GM12878 (cell line): ENCODE results near the gene EN1. TPM values are rescaled to one million over a fixed set of nuclear protein-coding genes. Genes with fewer than 3 reads are reported as not detected.

Source experiments
- ATAC-seq: fragments of 200-7000 bp; cut with Tn5 transposase; 3 replicates; pipeline ENCODE4 v1.9.1; 2020; ENCODE audit warnings: mild to moderate bottlenecking, moderate library complexity
- BruUV-seq: library from RNA; stranded (reverse); fragments of 400-500 nt; replicated peaks from 2 replicates; lab custom pipeline; 2021; lab: Mats Ljungman, UMichigan
- CTCF ChIA-PET: fragments of 300-600 bp; sonication (Branson Sonifier 250); formaldehyde crosslinking; extraction: SDS; loops from one replicate; lab custom pipeline; 2021; ENCODE audit warnings: inconsistent platforms; lab: Yijun Ruan, JAX
- POLR2A ChIA-PET: fragments of 350-600 bp; formaldehyde crosslinking; extraction: SDS; loops from one replicate; lab custom pipeline; 2021; ENCODE audit warnings: inconsistent platforms; lab: Charles Lee
- RAD21 ChIA-PET: fragments of 300-600 bp; sonication (Branson Sonifier 250); formaldehyde crosslinking; loops from one replicate; lab custom pipeline; 2023; ENCODE audit warnings: antibody characterized with exemption; ENCODE audit not compliant: unreplicated experiment; lab: Charles Lee
- SMC1A ChIA-PET: fragments of 300-600 bp; sonication (Branson Sonifier 250); formaldehyde crosslinking; loops from one replicate; lab custom pipeline; 2023; ENCODE audit not compliant: unreplicated experiment, uncharacterized antibody; lab: Charles Lee
- DNase-seq: peaks from one replicate; pipeline ENCODE4 v3.0.0-alpha.2; 2011; ENCODE audit warnings: low read depth, low spot score
- FAIRE-seq: peaks from 3 replicates; lab custom pipeline; 2011; peaks lifted over from hg19 to GRCh38; lab: Jason Lieb, UNC
- H2AFZ ChIP-seq: 2 replicates; pipeline ENCODE4 v1.6.0; 2011; ENCODE audit warnings: low read depth, low read length, control low read depth; ENCODE audit not compliant: control insufficient read depth
- H3K27ac ChIP-seq: 2 replicates; pipeline ENCODE4 v1.5.1; 2011; ENCODE audit warnings: control low read depth; ENCODE audit not compliant: control insufficient read depth, insufficient read depth
- H3K27me3 ChIP-seq, 2 experiments: replicated peaks in 1 of 2; 2 replicates each; pipeline versions ENCODE4 v1.6.0 to v1.6.1; 2011; ENCODE audit warnings: low read length in 1 of 2; ENCODE audit not compliant: control insufficient read depth in 2 of 2, insufficient read depth in 2 of 2
- H3K36me3 ChIP-seq, 2 experiments: 2 replicates each; pipeline ENCODE4 v1.5.1; 2011; ENCODE audit warnings: low read length in 1 of 2; ENCODE audit not compliant: control insufficient read depth in 2 of 2, insufficient read depth in 2 of 2
- H3K4me1 ChIP-seq: 2 replicates; pipeline ENCODE4 v1.6.1; 2011; ENCODE audit warnings: mild to moderate bottlenecking, low read length, moderate library complexity, mixed read lengths; ENCODE audit not compliant: control insufficient read depth, insufficient read depth
- H3K4me2 ChIP-seq: 2 replicates; pipeline ENCODE4 v1.6.0; 2011; ENCODE audit warnings: control low read depth; ENCODE audit not compliant: control insufficient read depth, insufficient read depth
- H3K4me3 ChIP-seq: fragments of 200-600 bp; sonication (generic); 2 replicates; pipeline ENCODE4 v1.5.1; 2016
- H3K79me2 ChIP-seq: 2 replicates; pipeline ENCODE4 v1.6.0; 2011; ENCODE audit warnings: low read length; ENCODE audit not compliant: control insufficient read depth, insufficient read depth
- H3K9ac ChIP-seq: 2 replicates; pipeline ENCODE4 v1.8.0; 2011; ENCODE audit warnings: low read length, control low read depth, mixed read lengths; ENCODE audit not compliant: control insufficient read depth, insufficient read depth
- H3K9me3 ChIP-seq: replicated peaks from 3 replicates; pipeline ENCODE4 v1.5.1; 2011; ENCODE audit warnings: mild to moderate bottlenecking, low read length; ENCODE audit not compliant: control insufficient read depth, insufficient read depth
- H4K20me1 ChIP-seq: 2 replicates; pipeline ENCODE4 v1.6.0; 2011; ENCODE audit not compliant: control insufficient read depth, insufficient read depth
- BRCA1 ChIP-seq: IDR thresholded peaks from 2 replicates; pipeline ENCODE4 v1.6.1; 2011; ENCODE audit warnings: low read depth, low read length, improper control_type of control experiment
- CHD4 ChIP-seq: fragments of 200-600 bp; sonication (generic); IDR thresholded peaks from 2 replicates; pipeline ENCODE4 v1.6.1; 2016; ENCODE audit warnings: mild to moderate bottlenecking
- CREB1 ChIP-seq: IDR thresholded peaks from 2 replicates; pipeline ENCODE4 v1.6.1; 2012; ENCODE audit warnings: low read depth, mild to moderate bottlenecking, inconsistent platforms
- CREM ChIP-seq: IDR thresholded peaks from 2 replicates; pipeline ENCODE4 v1.6.1; 2014; ENCODE audit warnings: antibody characterized with exemption, low read depth
- DPF2 ChIP-seq: fragments of 450-650 bp; IDR thresholded peaks from 2 replicates; pipeline ENCODE4 v1.6.1; 2017; ENCODE audit warnings: mild to moderate bottlenecking
- IKZF2 ChIP-seq, 2 experiments: fragments of 450-650 bp; IDR thresholded peaks; 2 replicates each; pipeline ENCODE4 v1.6.1; 2017; ENCODE audit warnings: mild to moderate bottlenecking in 2 of 2, moderate library complexity in 2 of 2
- IRF4 ChIP-seq: IDR thresholded peaks from 2 replicates; pipeline ENCODE4 v1.6.1; 2011; ENCODE audit warnings: low read depth, low read length
- MAX ChIP-seq: IDR thresholded peaks from 2 replicates; pipeline ENCODE4 v1.6.1; 2012; ENCODE audit warnings: low read depth, low read length, improper control_type of control experiment
- MXI1 ChIP-seq: fragments of 150-350 bp; IDR thresholded peaks from 2 replicates; pipeline ENCODE4 v1.6.1; 2011; ENCODE audit warnings: low read depth, mild to moderate bottlenecking, inconsistent platforms, low read length, improper control_type of control experiment
- NFYA ChIP-seq: IDR thresholded peaks from 2 replicates; pipeline ENCODE4 v1.6.1; 2011; ENCODE audit warnings: low read depth, mild to moderate bottlenecking, low read length, improper control_type of control experiment, borderline replicate concordance
- NKRF ChIP-seq: fragments of 450-650 bp; conservative IDR thresholded peaks from 2 replicates; pipeline ENCODE4 v1.6.1; 2017; ENCODE audit warnings: mild to moderate bottlenecking, moderate library complexity
- PKNOX1 ChIP-seq: fragments of 450-650 bp; IDR thresholded peaks from 2 replicates; pipeline ENCODE4 v1.6.1; 2016; ENCODE audit warnings: mild to moderate bottlenecking
- RAD51 ChIP-seq: fragments of 450-650 bp; IDR thresholded peaks from 2 replicates; pipeline ENCODE4 v1.6.1; 2016; ENCODE audit warnings: moderate library complexity, mild to moderate bottlenecking, inconsistent platforms
- SIX5 ChIP-seq: IDR thresholded peaks from 2 replicates; pipeline ENCODE4 v1.6.1; 2011; ENCODE audit warnings: mild to moderate bottlenecking, low read depth, low read length, moderate library complexity; ENCODE audit not compliant: severe bottlenecking
- ZBTB11 ChIP-seq: fragments of 450-650 bp; formaldehyde crosslinking; IDR thresholded peaks from 2 replicates; pipeline ENCODE4 v1.5.0; 2022; ENCODE audit warnings: mild to moderate bottlenecking, missing genetic modification characterization
- ZNF207 ChIP-seq: fragments of 450-650 bp; IDR thresholded peaks from 2 replicates; pipeline ENCODE4 v1.6.1; 2014; ENCODE audit warnings: antibody characterized with exemption, mild to moderate bottlenecking, borderline replicate concordance
- WGBS: methylation state at CpG from one replicate; pipeline ENCODE4 v1.1.6; 2016; ENCODE audit warnings: low lambda C conversion rate; ENCODE audit not compliant: insufficient replicate concordance, insufficient coverage; ENCODE audit errors: missing lambda C conversion rate; 5-methylcytosine and 5-hydroxymethylcytosine counted together
- in situ Hi-C: fragments of 300-500 bp; cut with MboI; formaldehyde crosslinking; loops from 9 replicates; pipeline ENCODE4 v1.14.3; 2018; ENCODE audit warnings: mixed read lengths
- intact Hi-C: fragments of 100-400 bp; cut with micrococcal nuclease; formaldehyde crosslinking; loops from one replicate; pipeline ENCODE4 v1.14.2; 2022; ENCODE audit not compliant: unreplicated experiment
- polyA plus RNA-seq, 11 experiments: library from polyadenylated mRNA; depleted of rRNA in 4 of 11; unstranded in 6 of 11; stranded (reverse) in 5 of 11; fragments of >200 nt; fragmentation: Nextera tagmentation in 4 of 11; fragmentation: Illumina TruSeq in 1 of 11; extraction: Ambion mirVana in 4 of 11; extraction: Trizol in 1 of 11; gene quantifications; 1 replicate in 1 of 11; 2 replicates in 10 of 11; pipeline versions ENCODE4 v1.2.1 to v1.2.3, GENCODE V29; 2011 to 2016; ENCODE audit warnings: inconsistent platforms in 2 of 11, missing spikeins in 2 of 11, low read depth in 1 of 11
- total RNA-seq, 4 experiments: library from RNA; depleted of rRNA in 3 of 4; stranded (reverse); fragments of >200 nt in 3 of 4; fragmentation: Illumina TruSeq in 1 of 4; extraction: Trizol in 1 of 4; gene quantifications; 2 replicates each; pipeline versions ENCODE4 v1.2.1 to v1.2.3, GENCODE V29; 2013 to 2021

Gene EN1
- total and polyA plus RNA-seq, 10 of the 15 experiments (the other 5 are each of a cell fraction or from before 2014, with no cell fraction given), result not detected

- RAD21 ChIA-PET, result no interaction called here
- Histone ChIP-seq H2AFZ (no peak overlapping the region), H3K27ac (no peak overlapping the region), H3K4me2 (no peak overlapping the region), H3K79me2 (no peaks in the 10 kb centered on the region), H3K9ac (no peak overlapping the region), H3K36me3 (no peaks in the 10 kb centered on the region), H3K9me3 (no peaks in the 10 kb centered on the region), H4K20me1 (no peaks in the 10 kb centered on the region), H3K4me1 (no peaks in the 10 kb centered on the region), H3K4me3 (no peak overlapping the region), H3K27me3 (peaks cover 14 to 28% of the 10 kb centered on the region in 2 experiments)
- no TSS peak for BruUV-seq
- POLR2A ChIA-PET, result no interaction called here
- FAIRE-seq, result no peak
- intact Hi-C loops (no loop called here), in situ Hi-C loops (no loop called here)
- TF ChIP-seq SIX5, result no peak
- no peak for TF ChIP-seq ZNF207
- TF ChIP-seq RAD51, result no peak
- TF ChIP-seq IRF4, result no peak
- TF ChIP-seq NKRF, result no peak
- no peak for TF ChIP-seq CHD4
- TF ChIP-seq MXI1, result no peak
- TF ChIP-seq PKNOX1, result no peak
- no peak for TF ChIP-seq ZBTB11 (CRISPR knock-in tag)
- TF ChIP-seq CREB1, result no peak
- no peak for TF ChIP-seq DPF2
- TF ChIP-seq CREM, result no peak
- no peak for TF ChIP-seq BRCA1
- no peak for TF ChIP-seq MAX
- TF ChIP-seq NFYA, result no peak
- TF ChIP-seq IKZF2 (IDR thresholded peaks at IDR 0.05), result no peak
- SMC1A ChIA-PET, result no interaction called here
- no peak for ATAC-seq
- no peak for DNase-seq
- CTCF ChIA-PET, result no interaction called here
- WGBS, result 24% methylated on average over 52 of the region's 63 CpGs
Measured at GRCh38 chr2:118846442-118846952, 951 bp downstream of the EN1 start.
